ENCODE measurements around the gene SORCS2. TPM values are rescaled to one million over a fixed set of nuclear protein-coding genes. Genes with fewer than 3 reads are reported as not detected.

SORCS2 gene
- total and polyA plus RNA-seq, 7 donors, result 0.18 to 1.5 (median 0.36) TPM

- DNase-seq, result no peak
- intact Hi-C loops (cut with DNase I), result no loop called here
- 93 to 96% (median 94%) methylated on average over 10 of the region's 10 CpGs for WGBS, 3 donors
Measured at GRCh38 chr4:7272404-7272803, 80.1 kb downstream of the SORCS2 start.

DNA sequence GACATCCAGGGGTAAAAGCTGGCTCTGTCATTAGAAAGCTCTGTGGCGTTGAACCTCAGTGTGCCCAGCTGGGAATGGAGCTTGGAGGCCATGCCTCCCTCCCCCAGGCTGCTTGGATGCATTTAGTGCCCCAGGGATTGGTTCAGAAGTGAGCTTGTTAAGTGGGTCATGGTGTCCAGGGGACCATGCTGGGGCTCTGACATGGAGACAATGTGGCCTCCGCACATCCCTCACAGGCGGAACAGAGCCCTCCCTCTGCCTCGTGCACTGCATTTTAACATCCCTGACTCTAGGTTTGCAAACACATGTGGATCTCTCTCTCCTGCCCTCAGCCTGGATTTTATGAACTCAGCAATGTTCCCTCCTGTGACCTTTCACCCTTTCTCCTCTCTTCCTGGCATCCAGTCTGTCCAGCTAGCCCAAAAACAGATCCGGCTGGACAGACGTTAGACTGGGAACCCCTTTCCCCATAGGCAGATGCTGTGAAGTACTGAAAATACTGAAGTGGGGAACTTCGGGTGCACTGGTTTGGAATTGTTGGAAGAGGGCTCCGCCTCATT, 81.5 kb downstream of the SORCS2 start:
- no peaks in the 10 kb centered on the region for H3K36me3 ChIP-seq (ENCODE audit: insufficient read depth in 1 of 2, low read depth in 1 of 2)
- H3K27me3 ChIP-seq (ENCODE audit: insufficient read depth in 3 of 3, low read length in 2 of 3), result no peaks in the 10 kb centered on the region
- H3K4me3 ChIP-seq, result no peak overlapping the region
- no peak overlapping the region for H3K27ac ChIP-seq
- no peak for ATAC-seq
- WGBS, 3 donors, result 71 to 79% (median 79%) methylated on average over 8 of the region's 8 CpGs
- no peaks in the 10 kb centered on the region for H3K9me3 ChIP-seq
- no peaks in the 10 kb centered on the region for H3K4me1 ChIP-seq
- intact Hi-C loops (cut with DNase I), result no loop called here
- DNase-seq, result no peak
- no peak for TF ChIP-seq CTCF (IDR thresholded peaks at IDR 0.05)

More at GRCh38 chr4:7272404-7272803, 80.1 kb downstream of the SORCS2 start:
- no peak for TF ChIP-seq CTCF (IDR thresholded peaks at IDR 0.05)
- no peaks in the 10 kb centered on the region for H3K27me3 ChIP-seq (ENCODE audit: insufficient read depth in 3 of 3, low read length in 2 of 3)
- no peak overlapping the region for H3K27ac ChIP-seq
- no peak for ATAC-seq
- H3K4me1 ChIP-seq, result no peaks in the 10 kb centered on the region
- H3K4me3 ChIP-seq, result no peak overlapping the region
- H3K9me3 ChIP-seq, result no peaks in the 10 kb centered on the region
- H3K36me3 ChIP-seq (ENCODE audit: insufficient read depth in 1 of 2, low read depth in 1 of 2), result no peaks in the 10 kb centered on the region

DNA sequence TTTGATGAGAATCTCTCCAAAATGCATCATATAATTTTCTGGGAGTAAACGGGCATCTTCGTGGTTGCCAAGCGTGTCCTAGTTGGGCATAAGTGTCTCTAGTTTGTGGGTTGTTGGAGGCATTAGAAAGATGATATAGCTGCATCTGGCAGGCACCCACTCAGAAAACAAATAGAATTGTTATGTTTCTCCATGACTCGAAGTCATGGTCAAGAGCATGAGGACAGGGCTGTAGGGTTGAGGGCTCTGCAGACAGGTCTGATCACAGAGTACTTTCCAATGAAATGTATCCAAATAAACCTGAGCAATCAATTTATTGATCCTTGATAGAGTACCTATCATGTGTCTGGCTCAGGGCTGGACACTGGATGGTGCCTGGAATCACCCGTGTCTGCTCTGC, 82.7 kb downstream of the SORCS2 start:
- Histone ChIP-seq H3K36me3 (ENCODE audit: insufficient read depth in 1 of 2, low read depth in 1 of 2) (no peaks in the 10 kb centered on the region), H3K27ac (no peak overlapping the region), H3K27me3 (ENCODE audit: insufficient read depth in 3 of 3, low read length in 2 of 3) (no peaks in the 10 kb centered on the region), H3K9me3 (no peaks in the 10 kb centered on the region), H3K4me3 (no peak overlapping the region), H3K4me1 (no peaks in the 10 kb centered on the region)
- no peak for DNase-seq
- no peak for TF ChIP-seq CTCF (IDR thresholded peaks at IDR 0.05)
- intact Hi-C loops (cut with DNase I), result no loop called here
- WGBS, 3 donors, result 84 to 89% (median 85%) methylated on average over 5 of the region's 5 CpGs
- ATAC-seq, result no peak

- whole genome bisulfite sequencing, 3 donors, result 81 to 84% (median 84%) methylated on average over 13 of the region's 13 CpGs
- Histone ChIP-seq H3K4me3 (no peak overlapping the region), H3K4me1 (no peaks in the 10 kb centered on the region), H3K36me3 (ENCODE audit: insufficient read depth in 1 of 2, low read depth in 1 of 2) (no peaks in the 10 kb centered on the region), H3K27me3 (ENCODE audit: insufficient read depth in 3 of 3, low read length in 2 of 3) (no peaks in the 10 kb centered on the region), H3K27ac (no peak overlapping the region), H3K9me3 (no peaks in the 10 kb centered on the region)
- ATAC-seq, result no peak
- DNase-seq, result no peak
- intact Hi-C loops (cut with DNase I), result no loop called here
- TF ChIP-seq CTCF (IDR thresholded peaks at IDR 0.05), result no peak
Measured at GRCh38 chr4:7275490-7276154, 83.3 kb downstream of the SORCS2 start.

- Histone ChIP-seq H3K27ac (no peak overlapping the region), H3K27me3 (ENCODE audit: insufficient read depth in 3 of 3, low read length in 2 of 3) (no peaks in the 10 kb centered on the region), H3K36me3 (ENCODE audit: insufficient read depth in 1 of 2, low read depth in 1 of 2) (no peaks in the 10 kb centered on the region), H3K4me1 (no peaks in the 10 kb centered on the region), H3K9me3 (no peaks in the 10 kb centered on the region), H3K4me3 (no peak overlapping the region)
- 66 to 77% (median 67%) methylated on average over 11 of the region's 11 CpGs for WGBS, 3 donors
- intact Hi-C loops (cut with DNase I), result no loop called here
- ATAC-seq, result no peak
- DNase-seq, result no peak
- no peak for TF ChIP-seq CTCF (IDR thresholded peaks at IDR 0.05)
Measured at GRCh38 chr4:7276515-7276914, 84.2 kb downstream of the SORCS2 start.

Data from psoas muscle (tissue), 8 donors.